Stimulated activated CD8-positive, alpha-beta memory T cell treated with anti-CD3 and anti-CD28 coated beads, Interleukin-12 subunit alpha, Interleukin-12 subunit beta, amount 100 ng/mL, for 24 hours (primary cell): ENCODE measurements around the gene FANCM.

ENCODE experiments used
- DNase-seq: peaks from one replicate; pipeline ENCODE4 v3.0.0-alpha.2; 2020; ENCODE audit errors: extremely low read depth

FANCM gene, protein sequence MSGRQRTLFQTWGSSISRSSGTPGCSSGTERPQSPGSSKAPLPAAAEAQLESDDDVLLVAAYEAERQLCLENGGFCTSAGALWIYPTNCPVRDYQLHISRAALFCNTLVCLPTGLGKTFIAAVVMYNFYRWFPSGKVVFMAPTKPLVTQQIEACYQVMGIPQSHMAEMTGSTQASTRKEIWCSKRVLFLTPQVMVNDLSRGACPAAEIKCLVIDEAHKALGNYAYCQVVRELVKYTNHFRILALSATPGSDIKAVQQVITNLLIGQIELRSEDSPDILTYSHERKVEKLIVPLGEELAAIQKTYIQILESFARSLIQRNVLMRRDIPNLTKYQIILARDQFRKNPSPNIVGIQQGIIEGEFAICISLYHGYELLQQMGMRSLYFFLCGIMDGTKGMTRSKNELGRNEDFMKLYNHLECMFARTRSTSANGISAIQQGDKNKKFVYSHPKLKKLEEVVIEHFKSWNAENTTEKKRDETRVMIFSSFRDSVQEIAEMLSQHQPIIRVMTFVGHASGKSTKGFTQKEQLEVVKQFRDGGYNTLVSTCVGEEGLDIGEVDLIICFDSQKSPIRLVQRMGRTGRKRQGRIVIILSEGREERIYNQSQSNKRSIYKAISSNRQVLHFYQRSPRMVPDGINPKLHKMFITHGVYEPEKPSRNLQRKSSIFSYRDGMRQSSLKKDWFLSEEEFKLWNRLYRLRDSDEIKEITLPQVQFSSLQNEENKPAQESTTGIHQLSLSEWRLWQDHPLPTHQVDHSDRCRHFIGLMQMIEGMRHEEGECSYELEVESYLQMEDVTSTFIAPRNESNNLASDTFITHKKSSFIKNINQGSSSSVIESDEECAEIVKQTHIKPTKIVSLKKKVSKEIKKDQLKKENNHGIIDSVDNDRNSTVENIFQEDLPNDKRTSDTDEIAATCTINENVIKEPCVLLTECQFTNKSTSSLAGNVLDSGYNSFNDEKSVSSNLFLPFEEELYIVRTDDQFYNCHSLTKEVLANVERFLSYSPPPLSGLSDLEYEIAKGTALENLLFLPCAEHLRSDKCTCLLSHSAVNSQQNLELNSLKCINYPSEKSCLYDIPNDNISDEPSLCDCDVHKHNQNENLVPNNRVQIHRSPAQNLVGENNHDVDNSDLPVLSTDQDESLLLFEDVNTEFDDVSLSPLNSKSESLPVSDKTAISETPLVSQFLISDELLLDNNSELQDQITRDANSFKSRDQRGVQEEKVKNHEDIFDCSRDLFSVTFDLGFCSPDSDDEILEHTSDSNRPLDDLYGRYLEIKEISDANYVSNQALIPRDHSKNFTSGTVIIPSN (N-terminal part only)

DNA sequence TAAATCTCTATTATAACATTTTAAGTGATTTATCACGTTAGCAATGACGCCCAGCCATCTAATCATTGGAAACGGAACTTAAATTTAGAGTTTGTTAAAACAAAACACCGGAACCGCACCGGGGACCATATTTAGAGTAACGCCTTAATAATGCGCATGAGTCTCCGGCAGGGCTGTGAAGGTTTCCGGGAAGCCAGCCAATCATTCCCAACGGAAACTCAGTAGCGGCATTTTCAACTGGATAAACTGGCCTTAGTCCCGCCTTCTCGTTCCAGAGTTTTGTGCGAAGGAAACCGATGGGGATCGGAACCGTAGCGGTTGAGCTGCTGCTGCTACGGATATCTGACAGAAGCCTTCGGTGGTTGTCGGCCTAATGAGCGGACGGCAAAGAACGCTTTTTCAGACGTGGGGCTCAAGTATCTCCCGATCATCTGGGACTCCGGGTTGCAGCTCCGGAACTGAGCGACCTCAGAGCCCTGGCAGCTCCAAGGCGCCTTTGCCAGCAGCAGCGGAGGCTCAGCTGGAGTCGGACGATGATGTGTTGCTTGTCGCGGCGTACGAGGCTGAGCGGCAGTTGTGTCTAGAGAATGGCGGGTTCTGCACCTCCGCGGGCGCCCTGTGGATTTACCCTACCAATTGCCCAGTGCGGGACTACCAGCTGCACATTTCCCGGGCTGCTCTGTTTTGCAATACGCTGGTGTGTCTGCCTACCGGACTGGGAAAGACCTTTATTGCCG is at the start of gene FANCM:
Gene FANCM (plus strand): TSS at position 272 of the 737 bp plus-strand sequence. CDS start 102 bp downstream, at position 374.
- peak; percentile 68 for DNase-seq

DNA sequence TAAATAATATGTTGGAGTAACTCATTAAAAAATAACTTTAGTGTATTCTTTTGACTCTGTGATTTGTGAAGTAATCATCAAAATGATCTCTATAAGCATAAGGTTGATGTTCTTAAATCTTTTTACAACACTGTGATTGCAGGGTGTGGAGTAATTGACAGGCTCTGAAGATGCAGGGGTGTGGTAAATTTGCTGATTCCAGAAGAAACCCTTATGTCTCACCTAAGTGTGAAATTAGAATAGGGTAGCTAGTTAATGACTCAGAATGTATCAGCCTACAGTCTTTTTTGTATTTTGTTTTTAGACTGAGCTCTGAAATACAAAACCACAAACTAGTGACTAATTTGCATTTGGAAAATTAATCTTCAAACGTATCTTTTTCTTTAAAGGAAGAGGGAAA is 45.9 kb upstream of the FANCM start:
- DNase-seq = no peak

DNA sequence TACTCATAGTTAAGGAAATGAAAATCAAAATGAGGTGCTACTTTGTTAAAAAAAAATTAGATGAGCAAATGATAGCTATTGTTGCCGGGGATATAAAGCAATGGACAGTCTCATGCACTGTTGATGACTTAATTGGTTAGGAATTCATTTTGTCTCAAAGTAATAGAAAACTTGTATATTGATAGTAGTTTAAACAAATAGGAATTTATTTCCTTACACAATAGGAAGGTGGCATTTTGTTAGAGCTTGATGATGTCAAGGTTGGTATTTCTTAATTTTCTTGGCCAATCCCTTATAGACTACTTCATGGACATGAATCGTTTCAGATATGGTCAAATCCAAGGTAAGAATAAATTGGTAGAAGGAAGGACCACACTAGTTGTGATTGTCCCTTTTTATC is 44.0 kb upstream of the FANCM start:
- DNase-seq = no peak

DNA sequence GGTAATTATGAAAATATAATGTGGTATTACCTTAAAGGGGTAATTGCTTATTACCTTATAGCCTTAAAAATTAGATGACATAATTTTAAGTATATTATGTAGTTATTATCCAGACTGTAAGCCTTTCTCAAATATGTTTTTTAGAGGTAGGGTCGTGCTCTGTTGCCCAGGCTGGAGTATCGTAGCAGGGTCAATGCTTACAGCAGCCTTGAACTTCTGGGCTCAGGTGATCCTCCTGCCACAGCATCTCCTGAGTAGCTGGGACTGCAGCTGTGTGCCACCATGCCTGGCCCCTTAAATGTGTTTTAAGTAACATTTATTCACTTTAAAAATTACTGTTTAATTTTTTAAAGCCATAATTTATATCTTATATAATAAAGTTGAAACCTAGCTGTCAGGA is 41.5 kb upstream of the FANCM start:
- DNase-seq = no peak

DNA sequence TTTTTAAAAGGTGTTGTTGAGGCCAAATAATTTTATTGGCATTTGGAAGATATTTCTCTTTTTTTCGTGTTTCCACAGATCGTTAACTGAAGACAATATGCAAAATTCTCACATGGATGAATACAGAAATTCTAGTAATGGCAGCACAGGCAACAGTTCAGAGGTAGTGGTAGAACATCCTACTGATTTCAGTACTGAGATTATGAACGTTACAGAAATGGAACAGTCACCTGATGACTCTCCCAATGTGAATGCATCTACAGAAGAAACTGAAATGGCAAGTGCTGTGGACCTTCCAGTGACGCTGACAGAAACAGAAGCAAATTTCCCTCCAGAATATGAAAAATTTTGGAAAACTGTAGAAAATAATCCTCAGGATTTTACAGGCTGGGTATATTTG is 40.6 kb upstream of the FANCM start:
- no peak for DNase-seq

DNA sequence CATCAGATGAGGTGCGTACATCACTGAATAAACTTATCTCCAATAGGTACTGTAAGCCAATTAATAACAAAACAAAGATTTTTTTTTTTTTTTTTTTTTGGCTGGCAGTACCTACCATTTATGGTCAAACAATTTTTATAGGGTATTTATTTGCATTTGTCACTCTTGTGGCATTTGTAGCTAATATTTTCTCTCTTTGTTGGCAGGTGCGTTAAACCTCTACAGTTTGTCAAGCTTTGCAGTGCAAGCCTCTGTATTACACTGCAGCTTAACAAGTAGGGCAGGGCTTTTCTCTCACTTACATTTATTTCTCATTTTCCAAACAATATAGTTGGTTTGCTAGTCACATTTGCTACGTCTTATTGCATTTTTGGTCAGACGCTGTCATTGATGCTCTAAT is 39.5 kb upstream of the FANCM start:
- DNase-seq = no peak

DNA sequence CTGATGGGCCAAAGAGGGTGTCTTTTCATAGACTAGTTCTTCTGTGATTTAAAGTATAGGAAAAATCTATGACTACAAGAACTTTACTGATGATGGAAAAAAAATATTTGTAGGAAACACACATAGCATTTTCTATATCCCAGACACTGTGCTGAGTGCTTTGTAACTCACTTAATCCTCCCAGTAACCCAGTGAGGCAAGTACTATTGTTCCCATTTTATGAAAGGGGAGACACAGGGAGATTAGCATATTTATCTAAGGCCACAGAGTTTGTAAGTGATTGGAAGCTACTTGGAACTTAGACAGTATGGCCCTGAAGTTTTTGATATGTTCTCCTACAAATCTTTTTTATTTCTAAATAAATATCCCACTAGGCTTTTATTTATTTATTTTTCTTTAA is 31.9 kb upstream of the FANCM start:
- DNase-seq = no peak

DNA sequence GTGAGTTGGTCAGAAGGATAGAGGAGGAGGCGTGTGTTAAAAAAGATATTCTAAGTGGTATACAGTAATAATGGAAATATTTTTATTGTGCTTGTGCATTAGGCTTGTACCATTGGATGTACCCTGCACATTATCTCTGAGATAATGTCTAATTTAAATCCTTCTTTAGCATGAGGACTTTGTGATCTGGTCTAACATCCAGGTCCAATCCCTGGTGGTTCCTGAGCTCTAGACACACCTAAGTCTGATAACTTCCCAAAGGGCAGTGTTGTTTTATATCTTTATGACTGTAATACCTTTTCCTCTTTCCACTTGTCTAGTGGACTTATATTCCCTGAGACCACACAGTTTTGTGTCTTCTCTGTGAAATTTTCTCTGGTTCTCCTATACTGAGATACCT is 31.2 kb upstream of the FANCM start:
- DNase-seq = no peak

DNA sequence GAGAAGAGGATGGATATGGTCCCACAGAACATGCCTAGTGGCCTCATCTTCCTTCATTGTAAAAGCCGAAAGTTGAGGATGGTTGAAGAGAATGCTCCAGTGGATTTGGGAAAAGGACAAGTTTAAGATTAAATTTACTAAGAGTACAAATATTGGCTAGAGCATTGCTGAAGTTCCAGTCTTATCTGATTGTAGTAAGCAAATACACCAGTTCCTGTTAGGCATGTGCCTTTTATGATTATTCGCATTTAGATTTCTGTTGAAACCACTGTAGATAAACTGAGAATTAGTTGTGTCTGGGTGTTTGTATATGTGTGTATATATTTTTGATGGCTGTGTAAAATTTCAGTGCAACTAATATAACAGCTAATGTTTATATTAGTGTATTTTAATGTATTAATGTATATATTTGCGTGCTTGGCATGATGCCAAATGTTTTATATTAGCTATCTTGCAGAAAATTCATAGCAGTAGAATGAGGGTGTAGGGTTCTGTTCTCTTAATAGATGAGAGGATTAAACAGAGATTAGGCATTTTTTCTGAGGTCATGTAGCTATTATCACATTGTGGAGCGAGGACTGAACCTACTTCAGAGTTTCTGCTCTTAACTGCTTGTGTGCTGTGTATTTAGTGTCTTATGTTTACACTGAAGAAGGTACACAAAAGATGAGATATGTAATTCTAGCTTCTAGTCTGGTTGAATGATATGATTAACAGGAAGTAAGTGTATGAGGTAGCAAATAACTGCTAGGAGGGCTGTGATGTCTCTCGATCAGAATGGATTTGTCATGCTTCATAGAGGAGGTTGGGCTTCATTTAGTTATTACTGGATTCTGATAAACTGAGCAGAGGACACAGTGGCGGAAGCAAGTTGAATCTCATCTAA is 22.6 kb upstream of the FANCM start:
- no peak for DNase-seq

DNA sequence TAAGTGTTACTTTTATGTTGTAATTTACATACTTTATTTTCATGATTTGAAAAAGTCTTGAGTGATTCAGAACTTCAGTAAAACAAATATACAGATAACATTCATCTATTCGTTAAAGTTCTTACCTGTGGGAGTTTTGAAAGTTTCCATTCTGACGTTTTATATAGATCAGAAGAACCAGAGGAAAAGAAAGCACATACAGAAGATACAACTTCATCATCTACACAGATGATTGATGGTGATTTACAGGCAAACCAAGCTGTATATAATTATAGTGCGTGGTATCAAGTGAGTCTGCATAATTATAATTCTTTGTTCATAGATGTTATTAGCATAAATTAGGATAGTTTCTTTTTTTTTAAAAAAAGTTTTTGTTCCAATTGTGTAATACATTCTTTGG is 21.4 kb upstream of the FANCM start:
- no peak for DNase-seq

DNA sequence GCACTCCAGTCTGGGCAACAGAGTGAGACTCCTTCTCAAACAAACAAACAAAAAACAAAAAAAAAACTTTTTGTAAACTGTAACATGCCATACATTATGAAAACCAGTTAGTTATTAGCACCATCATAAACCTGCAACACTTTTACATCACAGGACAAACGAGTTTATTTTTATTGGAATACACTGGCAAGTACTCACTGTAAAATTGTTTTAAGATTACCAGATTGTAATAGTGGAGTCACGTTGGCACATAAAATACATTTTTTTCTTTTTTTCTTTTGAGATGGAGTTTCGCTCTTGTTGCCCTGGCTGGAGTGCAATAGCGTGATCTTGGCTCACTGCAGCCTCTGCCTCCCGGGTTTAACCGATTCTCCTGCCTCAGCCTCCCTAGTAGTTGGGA is 17.1 kb upstream of the FANCM start:
- DNase-seq = no peak

DNA sequence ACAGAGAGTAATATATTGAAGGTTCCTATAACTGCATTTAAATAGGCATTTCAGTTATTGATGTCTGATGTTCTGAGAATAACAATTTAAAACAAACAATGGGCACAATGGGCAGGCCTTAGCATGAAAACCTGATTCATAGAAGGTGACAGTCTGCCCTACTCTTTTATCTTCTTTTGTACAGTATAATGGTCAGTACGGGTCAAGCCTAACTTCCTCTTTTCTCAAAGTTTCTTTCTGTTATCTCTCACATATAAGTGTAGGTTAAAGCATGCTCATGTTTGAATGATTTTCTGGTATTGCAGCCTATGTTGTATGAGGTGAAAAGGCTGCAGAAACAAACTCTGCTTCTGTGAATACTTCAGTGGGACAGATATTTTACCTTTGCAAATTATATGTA is 15.6 kb upstream of the FANCM start:
- no peak for DNase-seq

DNA sequence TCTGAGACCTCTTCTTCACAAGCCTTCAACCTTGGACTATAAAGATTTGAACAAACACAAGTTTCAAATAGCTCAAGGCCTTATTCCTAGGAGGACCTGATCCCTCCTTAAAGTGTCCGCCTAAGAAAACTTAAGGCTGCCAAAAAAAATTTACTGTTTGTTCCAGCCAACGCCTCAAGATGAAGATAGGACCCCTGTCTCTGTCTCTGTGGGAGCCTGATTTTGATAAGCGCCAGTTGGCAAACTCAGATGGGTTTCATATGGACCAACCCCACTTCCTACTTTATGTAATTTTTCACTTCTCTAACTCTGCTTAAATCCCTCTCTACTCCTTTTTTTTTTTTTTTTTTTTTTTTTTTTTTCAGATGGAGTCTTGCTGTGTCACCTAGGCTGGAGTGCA is 12.5 kb upstream of the FANCM start:
- no peak for DNase-seq

DNA sequence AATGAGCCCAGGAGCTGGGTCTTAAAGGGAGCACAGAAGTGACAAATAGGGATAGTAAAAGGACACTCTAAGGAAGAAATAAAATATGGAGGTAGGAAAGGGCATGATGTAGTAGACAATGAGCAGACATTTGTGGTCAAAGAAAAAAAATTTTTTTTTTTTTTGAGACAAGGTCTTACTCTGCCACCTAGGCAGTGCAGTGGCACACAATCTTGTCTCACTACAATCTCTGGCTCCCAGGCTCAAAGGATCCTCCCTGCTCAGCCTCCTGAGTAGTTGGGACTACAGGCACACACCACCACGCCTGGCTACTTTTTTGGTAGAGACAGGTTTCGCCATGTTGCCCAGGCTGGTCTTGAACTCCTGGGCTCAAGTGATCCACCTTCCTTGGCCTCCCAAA is 10.0 kb upstream of the FANCM start:
- DNase-seq = no peak

DNA sequence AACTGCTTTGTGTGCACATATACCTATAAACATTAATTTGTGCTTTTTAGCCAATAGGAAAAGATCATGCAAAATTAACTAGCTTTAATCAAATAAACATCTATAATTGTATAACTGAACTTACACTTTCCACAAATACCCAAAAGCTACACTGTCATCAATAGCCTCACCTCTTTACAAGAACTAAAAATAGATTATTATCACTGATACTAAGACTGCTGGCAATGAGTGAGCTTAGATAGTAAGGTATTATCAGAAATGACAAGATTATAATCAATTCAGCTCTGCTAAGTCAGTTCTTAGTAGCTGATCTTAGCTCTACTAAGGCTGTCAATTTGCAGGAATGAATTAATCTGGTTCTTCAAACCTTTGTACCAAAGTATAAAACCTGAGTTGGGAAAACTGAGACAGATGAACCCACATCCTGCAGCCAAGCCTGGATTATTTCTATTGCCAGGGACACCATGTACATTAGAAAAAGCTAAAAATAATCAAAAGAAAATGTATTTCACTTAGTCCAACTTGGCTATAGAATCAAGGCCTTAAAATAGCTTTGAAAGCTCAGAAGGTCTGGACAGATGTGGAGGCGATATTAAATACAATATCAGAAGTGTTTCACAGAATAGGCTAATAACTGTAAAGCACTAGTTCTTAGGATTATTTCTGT is 6.6 kb upstream of the FANCM start:
- no peak for DNase-seq

DNA sequence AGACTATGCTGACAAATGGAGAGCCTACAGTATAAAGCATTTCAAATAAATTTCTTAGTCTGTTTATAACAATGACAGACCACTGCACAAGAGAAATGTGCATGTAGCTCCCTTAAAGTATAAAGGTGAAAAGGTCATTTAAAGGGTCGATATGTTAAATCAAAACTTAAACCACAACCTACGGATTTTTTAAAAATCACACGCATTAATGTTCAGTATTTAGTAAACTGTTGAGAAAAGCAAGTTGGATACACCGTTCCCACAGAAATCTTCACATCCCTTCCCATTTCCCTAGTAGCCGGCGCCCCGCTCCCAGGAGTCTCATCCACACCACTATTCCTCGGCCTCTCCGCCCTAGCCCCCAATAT is 2.1 kb upstream of the FANCM start:
- no peak for DNase-seq

DNA sequence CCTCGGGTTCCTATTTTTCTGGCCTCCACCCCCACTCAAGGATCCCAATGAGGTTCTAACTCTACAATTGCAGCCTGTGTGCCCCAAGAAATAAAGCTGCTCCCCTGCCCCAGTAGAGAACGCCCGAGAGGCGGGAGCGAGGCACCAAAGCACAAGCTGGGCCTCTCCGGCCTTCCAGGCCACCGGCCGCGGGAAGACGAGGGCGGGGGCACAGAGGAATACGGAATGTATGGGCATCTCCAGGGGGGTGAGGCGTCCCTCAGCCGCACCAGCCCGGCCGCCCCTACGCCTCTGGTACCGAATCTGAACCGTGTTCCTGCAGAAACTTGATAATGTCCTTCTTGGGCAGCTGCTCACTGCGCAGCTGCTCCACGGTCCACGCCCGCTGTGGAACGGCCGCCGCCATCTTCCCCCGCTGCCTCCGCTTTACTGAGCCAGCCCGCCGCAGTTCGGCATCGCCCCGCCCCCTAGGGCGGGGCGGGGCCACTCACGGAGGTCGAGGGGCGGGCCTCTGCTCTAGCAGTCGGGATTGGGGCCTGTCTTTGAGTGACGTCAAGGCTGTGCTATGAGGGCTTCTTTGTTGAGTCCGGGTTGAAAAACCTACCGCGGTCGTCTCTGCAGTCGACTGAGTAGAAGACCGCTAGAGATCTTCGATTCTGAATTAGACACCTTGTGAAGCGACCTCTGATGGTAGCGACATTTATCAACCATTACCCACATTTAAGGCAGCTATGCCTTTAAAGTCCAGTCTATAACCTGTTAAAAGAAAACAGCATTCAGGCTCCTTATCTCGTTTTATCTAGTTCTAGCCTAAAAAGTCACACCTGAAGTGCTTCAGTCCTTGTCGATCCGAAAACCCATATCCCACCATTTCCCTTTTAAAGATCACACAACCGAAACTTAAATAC is 1.4 kb upstream of the FANCM start, which contains the start of gene FKBP3:
Gene FKBP3 (minus strand): TSS at position 431 of the 908 bp plus-strand sequence. CDS start 25 bp downstream, at position 406.
- peak; percentile 87 for DNase-seq

DNA sequence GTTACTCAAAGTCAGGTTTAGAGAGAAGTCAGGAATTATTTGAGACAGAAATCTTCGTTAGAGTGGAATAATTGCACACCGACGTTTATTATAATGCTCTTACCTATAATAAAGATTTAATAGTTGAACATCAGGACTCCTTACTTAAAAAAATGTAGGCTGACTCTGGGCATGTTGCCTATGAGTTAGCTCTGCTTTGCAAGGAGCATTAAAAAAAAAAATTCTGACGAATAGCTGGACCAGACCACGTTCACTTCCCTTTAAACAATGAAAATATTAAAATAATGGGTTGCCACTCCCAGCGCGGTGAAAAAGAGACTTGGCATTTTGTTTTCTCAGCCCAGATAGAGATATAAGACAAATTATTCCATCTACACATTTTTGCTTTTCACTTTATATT is 574 bp upstream of the FANCM start:
- DNase-seq = no peak

DNA sequence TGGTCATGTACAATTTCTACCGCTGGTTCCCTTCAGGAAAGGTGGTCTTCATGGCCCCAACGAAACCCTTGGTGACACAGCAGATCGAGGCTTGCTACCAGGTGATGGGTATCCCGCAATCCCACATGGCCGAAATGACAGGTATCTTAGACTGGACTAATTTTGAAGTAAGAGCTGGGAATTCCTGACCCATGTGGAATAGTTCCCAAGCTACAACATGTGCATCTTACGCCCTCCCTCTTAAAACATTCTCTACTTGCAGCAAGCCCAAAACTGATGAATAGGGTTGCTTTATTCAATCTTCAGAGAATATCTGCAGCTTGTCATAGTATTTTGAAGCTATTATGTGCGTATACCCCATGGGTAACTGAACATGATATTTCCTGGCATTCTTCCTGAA is 669 bp downstream of the FANCM start:
- no peak for DNase-seq
